ENCODE measurements around the gene POU3F2.

POU3F2 gene

DNA sequence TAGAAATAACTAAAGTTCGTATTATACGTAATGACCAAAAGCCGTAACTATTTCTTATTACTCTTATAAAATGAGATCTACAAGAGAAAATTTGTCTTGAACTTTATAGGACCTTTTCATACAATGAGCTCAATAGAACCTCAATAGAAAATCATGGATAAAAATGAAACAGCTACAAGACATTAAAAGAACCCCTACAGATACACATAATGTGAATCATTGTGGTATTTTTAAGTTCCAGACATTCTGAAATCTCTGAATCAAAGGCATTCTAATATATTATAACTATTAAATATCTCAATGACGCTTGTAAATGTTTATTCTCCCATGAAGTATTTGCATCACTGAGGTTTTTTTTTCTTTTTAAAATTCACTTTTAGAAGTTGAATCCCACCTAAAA, 22.2 kb upstream of the POU3F2 start:
- no peak overlapping the region for H3K27ac ChIP-seq
- no peak overlapping the region for H3K4me3 ChIP-seq
- no peaks in the 10 kb centered on the region for H3K9me3 ChIP-seq (ENCODE audit: low read depth, low read length)
- H3K9ac ChIP-seq (ENCODE audit: insufficient read length), result no peak overlapping the region
- no peak for DNase-seq (ENCODE audit: low read depth, low spot score)
- no peaks in the 10 kb centered on the region for H3K36me3 ChIP-seq (ENCODE audit: insufficient read depth, low read length)
- no peak for TF ChIP-seq POLR2AphosphoS5 (IDR thresholded peaks at IDR 0.05; ENCODE audit: borderline replicate concordance, low read depth, low read length)
- no peak for TF ChIP-seq FOXP2 (optimal IDR thresholded peaks at IDR 0.05; ENCODE audit: control extremely low read depth, extremely low read length, insufficient read depth)
- no peak for TF ChIP-seq EZH2 (IDR thresholded peaks at IDR 0.05)

DNA sequence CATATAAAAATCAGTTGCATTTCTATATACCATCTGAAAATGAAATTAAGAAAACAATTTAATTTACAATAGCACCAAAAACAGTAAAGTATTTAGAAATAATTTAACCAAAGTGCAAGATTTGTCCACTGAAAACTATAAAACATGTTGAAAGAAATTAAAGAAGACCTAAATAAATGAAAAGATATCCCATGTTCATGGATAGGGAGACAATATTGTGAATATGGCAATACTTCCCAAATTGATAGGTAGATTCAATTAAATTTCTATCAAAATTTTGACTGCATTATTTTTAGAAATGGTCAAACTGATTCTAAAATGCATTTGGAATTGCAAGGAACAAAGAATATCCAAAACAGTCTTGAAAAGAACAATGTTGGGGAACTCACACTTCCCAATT, 17.6 kb upstream of the POU3F2 start:
- Histone ChIP-seq H3K27ac (no peak overlapping the region), H3K9ac (ENCODE audit: insufficient read length) (no peak overlapping the region), H3K4me3 (no peak overlapping the region), H3K9me3 (ENCODE audit: low read depth, low read length) (no peaks in the 10 kb centered on the region), H3K36me3 (ENCODE audit: insufficient read depth, low read length) (no peaks in the 10 kb centered on the region)
- no peak for TF ChIP-seq POLR2AphosphoS5 (IDR thresholded peaks at IDR 0.05; ENCODE audit: borderline replicate concordance, low read depth, low read length)
- no peak for TF ChIP-seq FOXP2 (optimal IDR thresholded peaks at IDR 0.05; ENCODE audit: control extremely low read depth, extremely low read length, insufficient read depth)
- TF ChIP-seq EZH2 (IDR thresholded peaks at IDR 0.05), result no peak
- no peak for DNase-seq (ENCODE audit: low read depth, low spot score)

DNA sequence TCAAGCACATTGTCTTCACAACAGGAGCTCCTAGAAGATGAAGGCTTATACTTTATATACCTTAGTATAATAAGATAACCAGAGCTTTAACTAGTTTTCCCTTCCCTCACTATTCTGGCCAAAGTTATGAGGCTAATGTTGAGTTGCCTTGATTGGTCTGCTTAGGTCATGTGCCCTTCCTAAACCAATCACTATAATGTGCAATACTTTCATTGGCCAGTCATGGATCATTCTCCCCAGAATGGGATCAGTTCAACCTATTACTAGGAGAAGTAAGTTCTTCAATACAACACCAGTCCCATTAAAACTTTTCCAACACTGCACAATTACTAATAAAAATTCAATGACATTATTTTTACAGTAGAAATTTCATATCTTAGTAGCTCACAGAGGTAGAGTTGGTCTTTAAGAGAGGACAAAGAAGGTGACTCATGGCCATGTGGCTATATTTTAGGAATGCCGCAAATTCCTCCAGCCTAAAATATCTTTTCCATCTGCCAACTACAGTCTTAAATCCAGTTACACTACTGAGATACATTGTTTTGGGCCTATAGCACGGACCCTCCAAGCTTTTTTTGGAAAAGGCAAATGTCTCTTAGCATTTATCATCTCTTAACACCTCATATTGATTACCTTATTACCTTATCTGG, 12.5 kb upstream of the POU3F2 start:
- Histone ChIP-seq H3K9ac (ENCODE audit: insufficient read length) (no peak overlapping the region), H3K36me3 (ENCODE audit: insufficient read depth, low read length) (no peaks in the 10 kb centered on the region), H3K27ac (no peak overlapping the region), H3K9me3 (ENCODE audit: low read depth, low read length) (no peaks in the 10 kb centered on the region), H3K4me3 (no peak overlapping the region)
- TF ChIP-seq EZH2 (IDR thresholded peaks at IDR 0.05), result no peak
- no peak for TF ChIP-seq POLR2AphosphoS5 (IDR thresholded peaks at IDR 0.05; ENCODE audit: borderline replicate concordance, low read depth, low read length)
- no peak for TF ChIP-seq FOXP2 (optimal IDR thresholded peaks at IDR 0.05; ENCODE audit: control extremely low read depth, extremely low read length, insufficient read depth)
- no peak for DNase-seq (ENCODE audit: low read depth, low spot score)

DNA sequence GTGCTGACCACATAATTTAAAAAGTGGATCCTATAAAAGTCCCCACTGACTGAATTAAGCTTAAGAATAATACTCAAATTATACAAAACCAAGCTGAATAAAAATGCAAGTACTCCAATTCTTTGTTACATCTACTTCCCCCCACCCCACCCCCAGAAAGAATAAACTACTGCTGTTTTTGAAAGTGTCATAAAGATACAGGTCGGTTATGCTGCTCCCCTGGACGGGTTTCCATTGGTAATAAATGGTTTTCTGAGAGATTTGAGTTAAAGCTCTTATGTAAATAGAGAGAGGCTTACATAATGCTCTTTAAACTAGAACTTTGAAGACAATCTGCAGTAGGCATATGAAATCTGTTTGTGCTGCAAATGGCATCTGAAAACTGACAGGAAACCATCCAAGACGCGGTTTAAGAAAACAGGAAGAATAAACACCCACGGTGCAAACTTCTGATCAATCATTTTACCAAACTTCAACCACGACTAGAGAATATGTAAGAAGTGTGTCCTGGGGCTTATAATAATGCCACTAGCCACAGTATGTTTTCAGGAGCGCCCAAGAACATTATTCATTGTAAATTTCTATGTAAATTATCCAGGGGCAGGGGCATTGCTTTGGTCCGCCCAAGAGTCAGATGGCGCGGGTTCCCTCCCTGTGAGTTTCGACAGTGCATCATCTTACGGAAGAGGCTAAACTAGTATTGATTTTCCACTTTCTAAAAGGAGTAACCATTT, 10.8 kb upstream of the POU3F2 start:
- no peaks in the 10 kb centered on the region for H3K36me3 ChIP-seq (ENCODE audit: insufficient read depth, low read length)
- no peaks in the 10 kb centered on the region for H3K9me3 ChIP-seq (ENCODE audit: low read depth, low read length)
- H3K27ac ChIP-seq, result peak overlapping the region; percentile 80
- DNase-seq (ENCODE audit: low read depth, low spot score), result no peak
- H3K4me3 ChIP-seq, result peak overlapping the region; percentile 70
- H3K9ac ChIP-seq (ENCODE audit: insufficient read length), result peak overlapping the region; percentile 61
- TF ChIP-seq FOXP2 (optimal IDR thresholded peaks at IDR 0.05; ENCODE audit: control extremely low read depth, extremely low read length, insufficient read depth) (peak; percentile 79), EZH2 (IDR thresholded peaks at IDR 0.05) (no peak)

DNA sequence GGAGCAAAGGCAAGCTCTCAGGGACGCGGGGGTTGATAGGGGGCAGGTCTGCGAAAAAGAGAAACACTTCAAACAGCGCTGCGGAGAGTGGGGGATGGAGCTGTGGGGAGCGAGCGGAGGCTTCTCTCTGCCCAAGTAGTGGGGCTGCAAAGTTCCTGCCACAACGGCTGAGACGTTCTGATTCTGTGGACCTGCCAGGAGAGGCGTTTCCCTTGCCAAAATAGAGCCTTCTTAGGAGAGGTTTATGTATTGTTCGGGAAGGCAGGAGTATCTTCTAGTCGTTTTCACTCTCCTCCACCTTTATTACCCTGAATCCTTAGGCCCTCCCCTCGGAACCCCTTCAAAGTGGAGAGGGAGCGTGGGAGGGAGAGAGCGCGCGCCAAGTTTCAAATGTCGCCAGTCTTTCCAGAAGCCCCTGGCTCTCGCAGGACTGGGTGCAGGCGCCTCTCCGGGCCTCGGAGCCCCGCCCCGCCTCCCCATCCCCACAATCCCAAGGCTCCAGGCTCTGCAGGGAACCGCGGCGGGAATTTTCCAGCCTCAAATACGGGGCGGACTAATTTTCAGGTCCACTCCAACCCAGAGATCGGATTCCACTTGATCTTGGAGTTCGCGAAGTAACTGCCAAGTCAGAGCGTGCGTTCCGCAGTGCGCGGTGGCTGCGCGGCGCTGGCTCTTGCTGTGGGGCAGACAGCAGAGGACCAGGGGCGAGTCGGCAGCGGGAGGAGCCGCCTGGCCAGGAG, 10.0 kb upstream of the POU3F2 start:
- H3K27ac ChIP-seq, result peak overlapping the region; percentile 80
- H3K4me3 ChIP-seq, result peak overlapping the region; percentile 70
- no peaks in the 10 kb centered on the region for H3K9me3 ChIP-seq (ENCODE audit: low read depth, low read length)
- no peak for DNase-seq (ENCODE audit: low read depth, low spot score)
- no peaks in the 10 kb centered on the region for H3K36me3 ChIP-seq (ENCODE audit: insufficient read depth, low read length)
- TF ChIP-seq POLR2AphosphoS5 (IDR thresholded peaks at IDR 0.05; ENCODE audit: borderline replicate concordance, low read depth, low read length) (peak; percentile 67), FOXP2 (optimal IDR thresholded peaks at IDR 0.05; ENCODE audit: control extremely low read depth, extremely low read length, insufficient read depth) (peak; percentile 29), EZH2 (IDR thresholded peaks at IDR 0.05) (no peak)
- H3K9ac ChIP-seq (ENCODE audit: insufficient read length), result peak overlapping the region; percentile 61

DNA sequence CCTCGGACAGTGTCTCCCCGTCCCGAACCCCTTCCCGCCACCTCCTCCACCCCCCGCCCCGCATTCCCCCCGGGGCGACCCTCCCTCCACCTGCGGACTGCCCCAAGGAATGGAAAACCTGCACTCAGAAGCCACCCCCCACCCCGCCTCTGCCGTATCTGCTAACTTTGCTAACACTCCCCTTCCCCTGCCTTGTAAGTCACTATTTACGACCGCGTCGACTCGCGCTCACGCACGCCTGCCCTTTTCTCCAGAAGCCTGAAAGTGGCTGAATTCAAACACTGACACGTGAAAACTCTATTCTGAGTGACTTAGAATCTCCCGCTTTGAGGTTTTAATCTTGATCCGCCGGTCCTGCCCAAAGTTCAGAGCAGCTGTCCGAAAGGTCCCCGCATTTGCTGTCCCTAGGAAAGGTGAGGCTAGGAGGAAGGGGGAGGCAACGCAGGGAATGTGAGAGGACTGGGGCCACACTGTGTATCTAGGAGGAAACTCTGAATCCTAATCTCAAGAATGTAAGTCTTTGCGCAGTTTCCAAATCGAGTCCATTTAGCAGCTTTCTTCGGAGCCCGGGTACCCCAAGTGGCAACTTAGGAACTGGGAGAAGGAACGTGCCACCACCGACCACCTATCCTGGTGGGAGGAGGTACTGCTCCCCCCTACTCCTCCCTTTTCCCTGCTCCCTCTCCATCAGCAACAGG, 9.3 kb upstream of the POU3F2 start:
- Histone ChIP-seq H3K4me3 (peak overlapping the region; percentile 70), H3K36me3 (ENCODE audit: insufficient read depth, low read length) (no peaks in the 10 kb centered on the region), H3K9me3 (ENCODE audit: low read depth, low read length) (no peaks in the 10 kb centered on the region), H3K27ac (peak overlapping the region; percentile 80), H3K9ac (ENCODE audit: insufficient read length) (peak overlapping the region; percentile 61)
- no peak for TF ChIP-seq POLR2AphosphoS5 (IDR thresholded peaks at IDR 0.05; ENCODE audit: borderline replicate concordance, low read depth, low read length)
- TF ChIP-seq FOXP2 (optimal IDR thresholded peaks at IDR 0.05; ENCODE audit: control extremely low read depth, extremely low read length, insufficient read depth), result no peak
- no peak for TF ChIP-seq EZH2 (IDR thresholded peaks at IDR 0.05)
- no peak for DNase-seq (ENCODE audit: low read depth, low spot score)

DNA sequence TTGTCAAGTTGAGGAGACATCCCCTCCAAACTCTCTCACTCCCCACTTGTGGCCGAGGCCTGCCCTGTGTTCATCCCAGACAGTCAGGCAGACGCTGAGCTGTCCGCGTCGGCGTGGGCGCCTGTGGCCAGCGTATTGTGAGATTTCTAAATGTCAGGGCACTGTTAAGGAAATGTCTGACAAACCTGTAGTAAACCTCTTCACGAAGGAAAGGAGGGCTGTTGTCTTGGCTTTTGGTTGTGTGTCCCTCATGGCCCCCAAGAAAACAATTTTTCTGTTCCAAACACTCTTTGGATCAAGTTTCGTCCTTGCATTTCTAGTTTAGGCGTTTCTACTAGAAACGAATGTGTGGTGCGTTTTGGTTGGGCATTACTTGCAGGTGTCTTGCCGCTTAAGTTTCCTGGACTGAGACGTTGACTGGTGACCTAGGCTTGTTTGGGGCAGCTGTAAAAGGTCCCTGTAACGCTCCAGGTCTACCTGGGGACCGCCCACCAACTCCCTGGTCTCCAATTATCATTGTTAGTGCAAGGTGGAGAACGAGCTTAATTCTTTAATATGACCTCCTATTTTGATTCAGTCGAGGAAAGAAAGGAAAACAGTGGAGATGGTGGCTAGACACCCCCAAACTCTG, 8.7 kb upstream of the POU3F2 start:
- Histone ChIP-seq H3K9me3 (ENCODE audit: low read depth, low read length) (no peaks in the 10 kb centered on the region), H3K36me3 (ENCODE audit: insufficient read depth, low read length) (no peaks in the 10 kb centered on the region), H3K4me3 (peak overlapping the region; percentile 70), H3K9ac (ENCODE audit: insufficient read length) (no peak overlapping the region), H3K27ac (no peak overlapping the region)
- no peak for DNase-seq (ENCODE audit: low read depth, low spot score)
- TF ChIP-seq FOXP2 (optimal IDR thresholded peaks at IDR 0.05; ENCODE audit: control extremely low read depth, extremely low read length, insufficient read depth) (no peak), POLR2AphosphoS5 (IDR thresholded peaks at IDR 0.05; ENCODE audit: borderline replicate concordance, low read depth, low read length) (no peak), EZH2 (IDR thresholded peaks at IDR 0.05) (no peak)

All from SK-N-MC (cell line).